ENCODE data around the gene NCKAP1. TPM values are rescaled to one million over a fixed set of nuclear protein-coding genes. Genes with fewer than 3 reads are reported as not detected.

The NCKAP1 gene
- total RNA-seq, 2 donors from 2014 or later = 107 to 113 TPM

DNA sequence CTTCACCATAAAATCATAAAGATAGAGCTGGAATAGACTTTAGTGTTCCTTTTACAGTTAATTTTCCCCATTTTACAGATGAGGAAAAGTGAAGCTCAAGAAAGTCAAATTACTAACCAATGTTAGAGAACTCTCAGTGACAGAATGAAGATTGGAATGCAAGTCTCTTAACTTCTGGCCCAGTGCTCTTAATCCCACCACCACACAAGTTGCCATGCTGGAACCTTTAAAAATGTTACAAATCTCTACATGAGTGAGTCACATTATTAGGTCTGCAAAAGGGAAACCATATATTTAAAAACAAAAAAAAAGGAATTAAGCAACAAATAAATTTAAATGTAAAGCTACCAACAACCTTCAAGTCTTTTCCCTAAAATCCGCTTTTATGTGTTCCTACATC is 3.5 kb downstream of the NCKAP1 start:
- H3K4me1 ChIP-seq = peaks cover 0 to 68% of the 10 kb centered on the region in 2 donors
- H3K27ac ChIP-seq = no peak overlapping the region
- H3K36me3 ChIP-seq = no peaks in the 10 kb centered on the region
- TF ChIP-seq, protein P1, sequence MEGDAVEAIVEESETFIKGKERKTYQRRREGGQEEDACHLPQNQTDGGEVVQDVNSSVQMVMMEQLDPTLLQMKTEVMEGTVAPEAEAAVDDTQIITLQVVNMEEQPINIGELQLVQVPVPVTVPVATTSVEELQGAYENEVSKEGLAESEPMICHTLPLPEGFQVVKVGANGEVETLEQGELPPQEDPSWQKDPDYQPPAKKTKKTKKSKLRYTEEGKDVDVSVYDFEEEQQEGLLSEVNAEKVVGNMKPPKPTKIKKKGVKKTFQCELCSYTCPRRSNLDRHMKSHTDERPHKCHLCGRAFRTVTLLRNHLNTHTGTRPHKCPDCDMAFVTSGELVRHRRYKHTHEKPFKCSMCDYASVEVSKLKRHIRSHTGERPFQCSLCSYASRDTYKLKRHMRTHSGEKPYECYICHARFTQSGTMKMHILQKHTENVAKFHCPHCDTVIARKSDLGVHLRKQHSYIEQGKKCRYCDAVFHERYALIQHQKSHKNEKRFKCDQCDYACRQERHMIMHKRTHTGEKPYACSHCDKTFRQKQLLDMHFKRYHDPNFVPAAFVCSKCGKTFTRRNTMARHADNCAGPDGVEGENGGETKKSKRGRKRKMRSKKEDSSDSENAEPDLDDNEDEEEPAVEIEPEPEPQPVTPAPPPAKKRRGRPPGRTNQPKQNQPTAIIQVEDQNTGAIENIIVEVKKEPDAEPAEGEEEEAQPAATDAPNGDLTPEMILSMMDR (IDR thresholded peaks at IDR 0.05) = no peak
- no peaks in the 10 kb centered on the region for H3K9me3 ChIP-seq
- H3K4me3 ChIP-seq = no peak overlapping the region
- DNase-seq (ENCODE audit: low spot score) = no peak
- no peaks in the 10 kb centered on the region for H3K27me3 ChIP-seq

DNA sequence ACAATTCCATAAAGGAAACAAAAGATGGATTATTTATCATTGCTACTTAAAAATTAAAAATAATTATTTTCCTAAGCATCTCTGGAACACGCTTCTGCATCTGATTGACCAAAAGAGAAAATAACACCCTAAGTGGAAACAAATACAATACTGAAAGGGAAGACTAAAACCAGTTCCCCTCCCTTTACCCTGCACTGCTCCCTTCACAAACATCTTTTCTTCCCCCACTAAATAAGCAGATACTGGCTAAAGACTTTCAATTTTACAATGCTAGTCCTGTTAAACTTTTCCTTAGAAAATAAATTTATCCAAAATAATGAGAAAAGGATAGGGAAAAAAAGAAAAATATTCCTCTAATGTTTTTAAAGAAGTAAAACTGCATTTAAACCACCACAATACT is 4.3 kb downstream of the NCKAP1 start:
- H3K4me1 ChIP-seq = peaks cover 0 to 77% of the 10 kb centered on the region in 2 donors
- no peaks in the 10 kb centered on the region for H3K27me3 ChIP-seq
- H3K4me3 ChIP-seq = no peak overlapping the region
- H3K27ac ChIP-seq = no peak overlapping the region
- TF ChIP-seq, protein P1 (IDR thresholded peaks at IDR 0.05) = no peak
- DNase-seq (ENCODE audit: low spot score) = no peak
- no peaks in the 10 kb centered on the region for H3K9me3 ChIP-seq
- H3K36me3 ChIP-seq = no peaks in the 10 kb centered on the region

DNA sequence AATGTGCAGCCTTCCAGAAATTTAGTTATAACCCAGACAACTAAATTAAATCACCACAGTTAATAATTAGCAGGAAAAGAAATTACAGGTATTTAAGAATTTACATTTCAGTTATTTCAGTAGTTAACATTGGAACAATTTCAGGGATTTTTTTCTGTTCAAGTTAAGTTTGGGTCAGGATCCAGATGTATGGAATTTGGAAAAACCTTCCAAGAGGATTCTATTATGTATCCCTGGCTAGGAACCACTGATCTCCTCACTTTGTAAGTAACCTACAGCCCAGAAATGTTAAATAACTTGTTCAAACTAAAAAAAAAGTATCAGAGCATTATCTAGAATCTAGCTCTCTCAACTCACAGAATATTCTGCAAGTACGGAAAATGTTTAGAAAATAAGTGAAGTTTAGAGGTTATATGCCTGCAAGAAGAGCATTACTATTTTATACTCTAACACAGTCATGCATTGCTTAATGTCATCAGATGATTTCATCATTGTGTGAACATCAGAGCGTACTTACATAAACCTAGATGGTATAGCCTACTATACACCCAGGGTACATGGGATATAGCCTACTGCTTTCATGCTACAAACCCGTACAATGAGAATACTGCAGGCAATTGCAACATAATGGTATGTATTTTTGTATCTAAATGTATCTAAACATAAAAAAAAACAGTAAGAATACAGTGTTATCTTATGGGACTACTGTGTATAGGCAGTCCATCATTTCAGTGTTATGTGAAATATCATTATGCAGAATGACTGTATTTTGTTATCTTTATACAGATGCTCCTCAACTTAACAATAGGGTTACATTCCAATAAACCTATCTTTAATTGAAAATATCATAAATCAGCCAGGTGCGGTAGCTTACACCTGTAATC is 6.1 kb downstream of the NCKAP1 start:
- Histone ChIP-seq H3K36me3 (no peaks in the 10 kb centered on the region), H3K4me3 (no peak overlapping the region), H3K27me3 (no peaks in the 10 kb centered on the region), H3K27ac (peak overlapping the region in 1 of 2 donors; percentile 63), H3K4me1 (peaks cover 0 to 84% of the 10 kb centered on the region in 2 donors), H3K9me3 (no peaks in the 10 kb centered on the region)
- TF ChIP-seq, protein P1 (IDR thresholded peaks at IDR 0.05) = no peak
- DNase-seq (ENCODE audit: low spot score) = no peak

DNA sequence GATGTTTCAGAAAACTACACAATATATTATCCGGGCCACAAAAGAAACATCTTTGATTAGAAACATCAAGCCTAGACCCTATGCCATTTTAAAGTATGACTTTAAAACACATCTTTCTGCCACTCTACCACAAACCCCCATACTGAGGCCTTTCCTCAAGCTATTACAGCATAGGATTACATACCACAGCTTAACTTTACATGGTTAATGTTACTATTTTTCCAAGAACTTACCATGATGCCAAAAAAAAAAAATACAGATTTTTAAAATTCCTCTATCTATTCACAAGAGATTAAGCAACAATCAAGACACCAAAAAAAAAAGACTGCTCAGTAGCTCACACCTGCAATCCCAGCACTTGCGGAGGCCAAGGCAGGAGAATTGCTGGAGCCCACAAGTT is 9.0 kb downstream of the NCKAP1 start:
- Histone ChIP-seq H3K27ac (no peak overlapping the region), H3K4me1 (peaks cover 0 to 82% of the 10 kb centered on the region in 2 donors), H3K27me3 (no peaks in the 10 kb centered on the region), H3K36me3 (no peaks in the 10 kb centered on the region), H3K9me3 (no peaks in the 10 kb centered on the region), H3K4me3 (no peak overlapping the region)
- DNase-seq (ENCODE audit: low spot score) = no peak
- TF ChIP-seq, protein P1 (IDR thresholded peaks at IDR 0.05) = no peak

DNA sequence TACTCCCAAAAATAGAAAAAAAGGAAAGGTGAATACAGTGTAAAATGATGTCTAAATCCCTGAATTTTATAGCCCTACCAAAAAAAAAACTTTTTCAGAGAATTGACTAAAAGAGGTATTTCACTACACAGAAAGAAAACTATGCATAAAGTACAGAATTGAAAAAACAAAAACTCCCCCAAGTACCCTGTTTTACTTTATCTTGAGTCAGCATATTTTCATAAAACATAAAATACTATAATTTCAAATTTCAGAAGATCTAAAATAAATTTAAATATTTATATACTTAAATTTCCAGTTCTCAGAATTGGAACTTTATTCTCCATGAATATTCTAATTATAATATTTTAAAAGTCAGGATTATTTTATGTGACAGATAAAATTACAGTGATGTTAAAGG is 10.1 kb downstream of the NCKAP1 start:
- H3K9me3 ChIP-seq = no peaks in the 10 kb centered on the region
- no peak overlapping the region for H3K27ac ChIP-seq
- H3K27me3 ChIP-seq = no peaks in the 10 kb centered on the region
- TF ChIP-seq, protein P1 (IDR thresholded peaks at IDR 0.05) = no peak
- no peak overlapping the region for H3K4me3 ChIP-seq
- H3K4me1 ChIP-seq = peaks cover 0 to 73% of the 10 kb centered on the region in 2 donors
- no peaks in the 10 kb centered on the region for H3K36me3 ChIP-seq
- DNase-seq (ENCODE audit: low spot score) = no peak
